ENCODE measurements around the gene OR10H4.

DNA sequence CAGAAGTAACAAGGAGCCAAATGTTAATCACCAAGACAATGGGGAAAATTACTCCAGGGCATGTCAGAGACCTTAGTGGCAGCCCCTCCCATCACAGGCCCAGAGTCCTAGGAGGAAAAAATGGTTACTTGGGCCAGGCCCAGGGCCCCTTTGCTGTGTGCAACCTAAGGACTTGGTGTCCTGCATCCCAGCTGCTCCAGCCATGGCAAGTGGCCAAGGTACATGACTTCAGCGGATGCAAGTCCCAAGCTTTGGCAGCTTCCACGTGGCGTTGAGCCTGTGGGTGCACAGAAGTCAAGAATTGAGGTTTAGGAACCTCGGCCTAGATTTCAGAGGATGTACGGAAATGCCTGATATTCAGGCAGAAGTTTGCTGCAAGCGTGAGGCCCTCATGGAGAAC, 46.7 kb downstream of the OR10H4 start:
- TF ChIP-seq, protein P1, sequence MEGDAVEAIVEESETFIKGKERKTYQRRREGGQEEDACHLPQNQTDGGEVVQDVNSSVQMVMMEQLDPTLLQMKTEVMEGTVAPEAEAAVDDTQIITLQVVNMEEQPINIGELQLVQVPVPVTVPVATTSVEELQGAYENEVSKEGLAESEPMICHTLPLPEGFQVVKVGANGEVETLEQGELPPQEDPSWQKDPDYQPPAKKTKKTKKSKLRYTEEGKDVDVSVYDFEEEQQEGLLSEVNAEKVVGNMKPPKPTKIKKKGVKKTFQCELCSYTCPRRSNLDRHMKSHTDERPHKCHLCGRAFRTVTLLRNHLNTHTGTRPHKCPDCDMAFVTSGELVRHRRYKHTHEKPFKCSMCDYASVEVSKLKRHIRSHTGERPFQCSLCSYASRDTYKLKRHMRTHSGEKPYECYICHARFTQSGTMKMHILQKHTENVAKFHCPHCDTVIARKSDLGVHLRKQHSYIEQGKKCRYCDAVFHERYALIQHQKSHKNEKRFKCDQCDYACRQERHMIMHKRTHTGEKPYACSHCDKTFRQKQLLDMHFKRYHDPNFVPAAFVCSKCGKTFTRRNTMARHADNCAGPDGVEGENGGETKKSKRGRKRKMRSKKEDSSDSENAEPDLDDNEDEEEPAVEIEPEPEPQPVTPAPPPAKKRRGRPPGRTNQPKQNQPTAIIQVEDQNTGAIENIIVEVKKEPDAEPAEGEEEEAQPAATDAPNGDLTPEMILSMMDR (IDR thresholded peaks at IDR 0.05), result no peak
- TF ChIP-seq POLR2AphosphoS5 (IDR thresholded peaks at IDR 0.05), result no peak
